CD8-positive, alpha-beta memory T cell (primary cell): ENCODE measurements around the gene CD22. TPM values are rescaled to one million over a fixed set of nuclear protein-coding genes. Genes with fewer than 3 reads are reported as not detected.

Experiments
- CTCF ChIA-PET: fragments of 350-600 bp; sonication (Branson Sonifier 250); formaldehyde crosslinking; loops from one replicate; lab custom pipeline; 2021; ENCODE audit warnings: antibody characterized with exemption; lab: Charles Lee
- POLR2A ChIA-PET: fragments of 350-600 bp; sonication (Branson Sonifier 250); formaldehyde crosslinking; loops from one replicate; lab custom pipeline; 2021; ENCODE audit warnings: antibody characterized with exemption; lab: Charles Lee
- DNase-seq, 5 donors: peaks; one replicate each; pipeline versions ENCODE4 v3.0.0 to v3.0.0-alpha.2; 2020 to 2022; ENCODE audit warnings: mixed read lengths in 1 of 5
- H3K27ac ChIP-seq: one replicate; pipeline ENCODE4 v1.7.0; 2013; ENCODE audit warnings: low read depth, mild to moderate bottlenecking, low read length, moderate library complexity
- H3K27me3 ChIP-seq: 2 replicates; pipeline ENCODE4 v1.7.0; 2013; ENCODE audit warnings: low read length, mild to moderate bottlenecking; ENCODE audit not compliant: insufficient read depth, poor library complexity, severe bottlenecking
- H3K36me3 ChIP-seq: 2 replicates; pipeline ENCODE4 v1.7.0; 2013; ENCODE audit warnings: mild to moderate bottlenecking, low read length, moderate library complexity; ENCODE audit not compliant: insufficient read depth
- H3K4me1 ChIP-seq: 2 replicates; pipeline ENCODE4 v1.7.0; 2013; ENCODE audit warnings: mild to moderate bottlenecking, low read length, moderate library complexity; ENCODE audit not compliant: insufficient read depth
- H3K4me3 ChIP-seq: 2 replicates; pipeline ENCODE4 v1.7.0; 2013; ENCODE audit warnings: mild to moderate bottlenecking, low read length
- H3K9me3 ChIP-seq: 2 replicates; pipeline ENCODE4 v1.7.0; 2013; ENCODE audit warnings: mild to moderate bottlenecking, low read length
- H3K27ac Mint-ChIP-seq, 8 donors: one replicate each; pipeline ENCODE4 v1.8.0; 2020 to 2021; ENCODE audit warnings: mixed read lengths in 8 of 8, mild to moderate bottlenecking in 6 of 8, inconsistent platforms in 3 of 8, moderate library complexity in 3 of 8
- H3K27me3 Mint-ChIP-seq, 2 donors: one replicate each; pipeline ENCODE4 v1.8.0; 2020 to 2021; ENCODE audit warnings: mixed read lengths in 2 of 2, mild to moderate bottlenecking in 1 of 2, moderate library complexity in 1 of 2
- H3K36me3 Mint-ChIP-seq, 3 donors: one replicate each; pipeline ENCODE4 v1.8.0; 2020 to 2021; ENCODE audit warnings: mixed read lengths in 3 of 3, inconsistent platforms in 1 of 3, mild to moderate bottlenecking in 1 of 3
- H3K4me1 Mint-ChIP-seq, 3 donors: one replicate each; pipeline ENCODE4 v1.8.0; 2020 to 2021; ENCODE audit warnings: mixed read lengths in 3 of 3, inconsistent platforms in 1 of 3, mild to moderate bottlenecking in 1 of 3
- H3K4me3 Mint-ChIP-seq, 7 donors: one replicate each; pipeline ENCODE4 v1.8.0; 2020 to 2021; ENCODE audit warnings: mixed read lengths in 7 of 7, mild to moderate bottlenecking in 6 of 7, moderate library complexity in 4 of 7, inconsistent platforms in 2 of 7
- H3K9me3 Mint-ChIP-seq, 5 donors: one replicate each; pipeline ENCODE4 v1.8.0; 2020 to 2022; ENCODE audit warnings: mixed read lengths in 5 of 5, mild to moderate bottlenecking in 3 of 5, moderate library complexity in 2 of 5, inconsistent platforms in 1 of 5
- polyA plus RNA-seq: library from polyadenylated mRNA; unstranded; fragments of 300-500 nt; fragmentation: Illumina TruSeq; gene quantifications from one replicate; pipeline ENCODE4 v1.2.3, GENCODE V29; 2021
- total RNA-seq, 2 experiments: library from RNA; stranded (reverse); gene quantifications; one replicate each; pipeline ENCODE4 v1.2.3, GENCODE V29; 2021

CD22 gene
- total and polyA plus RNA-seq, 3 experiments from 2014 or later = 0.09 TPM; not detected in 2

GRCh38 chr19:35396240-35396885, 67.4 kb downstream of the CD22 start:
- Mint-ChIP-seq H3K36me3 (no peaks in the 10 kb centered on the region), H3K4me1 (no peaks in the 10 kb centered on the region), H3K27ac (no peak overlapping the region), H3K9me3 (no peaks in the 10 kb centered on the region), H3K27me3 (peaks cover 3 to 6% of the 10 kb centered on the region in 2 donors), H3K4me3 (no peak overlapping the region)
- Histone ChIP-seq H3K27ac (no peak overlapping the region), H3K4me1 (no peaks in the 10 kb centered on the region), H3K9me3 (no peaks in the 10 kb centered on the region), H3K27me3 (no peaks in the 10 kb centered on the region), H3K36me3 (no peaks in the 10 kb centered on the region), H3K4me3 (no peak overlapping the region)
- ChIA-PET POLR2A (no interaction called here), CTCF (no interaction called here)
- DNase-seq = no peak

Other genes starting within 250 kb of the CD22 start
- gene FXYD3, start 213.4 kb upstream of the CD22 start, total RNA-seq = not detected
- not detected for gene FXYD3, start 213.4 kb upstream of the CD22 start, polyA plus RNA-seq
- under 1 TPM in 1 of 2 experiments, not detected in 1; 0.18 TPM for gene LGI4, start 194.1 kb upstream of the CD22 start, total RNA-seq
- not detected for gene LGI4, start 194.1 kb upstream of the CD22 start, polyA plus RNA-seq
- not detected for gene FXYD1, start 190.4 kb upstream of the CD22 start, total RNA-seq
- gene FXYD1, start 190.4 kb upstream of the CD22 start, polyA plus RNA-seq = 0.79 TPM
- 1 to 10 TPM in 1 of 2 experiments, under 1 TPM in 1; 0.60 to 1.0 TPM for gene FXYD7, start 185.9 kb upstream of the CD22 start, total RNA-seq
- gene FXYD7, start 185.9 kb upstream of the CD22 start, polyA plus RNA-seq = 12.9 TPM
- 100 to 1,000 TPM; 295 TPM for gene FXYD5, start 174.5 kb upstream of the CD22 start, total RNA-seq
- 560 TPM for gene FXYD5, start 174.5 kb upstream of the CD22 start, polyA plus RNA-seq
- gene FAM187B, start 100.4 kb upstream of the CD22 start, total RNA-seq = not detected
- not detected for gene FAM187B, start 100.4 kb upstream of the CD22 start, polyA plus RNA-seq
- gene LSR, start 80.2 kb upstream of the CD22 start, total RNA-seq = 10 to 100 TPM; 23.5 to 27.5 TPM
- 77.8 TPM for gene LSR, start 80.2 kb upstream of the CD22 start, polyA plus RNA-seq
- 100 to 1,000 TPM; 125 to 132 TPM for gene USF2, start 60.2 kb upstream of the CD22 start, total RNA-seq
- 9.2 TPM for gene USF2, start 60.2 kb upstream of the CD22 start, polyA plus RNA-seq
- under 1 TPM; 0.31 TPM for gene HAMP, start 46.7 kb upstream of the CD22 start, total RNA-seq
- not detected for gene HAMP, start 46.7 kb upstream of the CD22 start, polyA plus RNA-seq
- not detected for gene MAG, start 37.0 kb upstream of the CD22 start, total RNA-seq
- gene MAG, start 37.0 kb upstream of the CD22 start, polyA plus RNA-seq = 0.36 TPM
- not detected for gene FFAR1, start 18.7 kb downstream of the CD22 start, total RNA-seq
- gene FFAR1, start 18.7 kb downstream of the CD22 start, polyA plus RNA-seq = not detected
- not detected for gene FFAR3, start 29.3 kb downstream of the CD22 start, total RNA-seq
- not detected for gene FFAR3, start 29.3 kb downstream of the CD22 start, polyA plus RNA-seq
- not detected for gene GPR42, start 41.9 kb downstream of the CD22 start, total RNA-seq
- not detected for gene GPR42, start 41.9 kb downstream of the CD22 start, polyA plus RNA-seq
- gene FFAR2, start 119.1 kb downstream of the CD22 start, total RNA-seq = not detected
- not detected for gene FFAR2, start 119.1 kb downstream of the CD22 start, polyA plus RNA-seq
- not detected for gene KRTDAP, start 161.3 kb downstream of the CD22 start, total RNA-seq
- not detected for gene KRTDAP, start 161.3 kb downstream of the CD22 start, polyA plus RNA-seq
- 1 to 10 TPM; 1.7 to 2.2 TPM for gene DMKN, start 184.5 kb downstream of the CD22 start, total RNA-seq
- gene DMKN, start 184.5 kb downstream of the CD22 start, polyA plus RNA-seq = 10.2 TPM
- not detected for gene SBSN, start 199.1 kb downstream of the CD22 start, total RNA-seq
- gene SBSN, start 199.1 kb downstream of the CD22 start, polyA plus RNA-seq = not detected
- gene GAPDHS, start 204.3 kb downstream of the CD22 start, total RNA-seq = not detected
- gene GAPDHS, start 204.3 kb downstream of the CD22 start, polyA plus RNA-seq = not detected
- gene TMEM147, start 216.4 kb downstream of the CD22 start, total RNA-seq = 10 to 100 TPM; 82.6 to 91.4 TPM
- gene TMEM147, start 216.4 kb downstream of the CD22 start, polyA plus RNA-seq = 175 TPM
- not detected for gene ATP4A, start 234.5 kb downstream of the CD22 start, total RNA-seq
- not detected for gene ATP4A, start 234.5 kb downstream of the CD22 start, polyA plus RNA-seq